ENCODE measurements around the gene SH3TC1.

SH3TC1 gene

DNA sequence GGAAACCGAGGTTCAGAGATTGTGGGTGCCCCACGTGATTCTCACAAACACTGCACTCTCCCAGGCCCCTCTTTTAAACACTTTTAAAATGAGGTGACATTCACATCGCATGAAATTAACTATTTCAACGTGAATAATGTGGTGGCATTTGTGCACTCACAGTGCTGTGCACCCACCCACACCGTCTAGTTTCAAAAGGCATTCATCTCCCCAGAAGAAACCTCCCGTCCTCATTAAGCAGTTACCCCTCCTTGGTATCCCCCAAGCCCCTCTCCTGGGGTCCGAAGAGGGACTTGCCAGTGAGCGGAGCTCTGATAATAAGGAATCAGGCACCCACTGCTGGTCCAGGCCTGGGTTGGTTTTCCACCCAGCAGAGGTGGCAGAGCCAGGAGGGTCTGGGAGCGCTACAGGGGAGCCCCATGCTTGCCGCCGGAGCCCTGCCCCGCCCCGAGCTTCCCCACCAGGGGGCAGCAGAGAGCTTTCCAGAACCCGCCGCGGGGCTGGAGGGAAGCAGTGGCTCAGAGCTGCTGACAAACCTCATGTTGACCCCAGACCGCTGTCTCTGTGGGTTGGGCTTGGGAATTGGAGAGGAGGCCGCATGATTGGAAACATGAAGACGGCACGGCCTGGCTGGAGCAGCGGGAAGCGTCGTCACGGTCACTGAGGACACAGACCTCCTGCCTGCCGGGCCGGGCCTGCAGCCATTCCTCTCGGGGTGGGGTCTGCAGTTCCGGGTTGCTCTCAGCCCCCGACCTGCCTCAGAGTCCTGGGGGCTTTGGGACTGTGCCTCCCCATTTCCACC is 43.0 kb downstream of the SH3TC1 start:
- no peak overlapping the region for H3K27ac ChIP-seq
- TF ChIP-seq ZFX (IDR thresholded peaks at IDR 0.05) = no peak
- TF ChIP-seq, protein P1, sequence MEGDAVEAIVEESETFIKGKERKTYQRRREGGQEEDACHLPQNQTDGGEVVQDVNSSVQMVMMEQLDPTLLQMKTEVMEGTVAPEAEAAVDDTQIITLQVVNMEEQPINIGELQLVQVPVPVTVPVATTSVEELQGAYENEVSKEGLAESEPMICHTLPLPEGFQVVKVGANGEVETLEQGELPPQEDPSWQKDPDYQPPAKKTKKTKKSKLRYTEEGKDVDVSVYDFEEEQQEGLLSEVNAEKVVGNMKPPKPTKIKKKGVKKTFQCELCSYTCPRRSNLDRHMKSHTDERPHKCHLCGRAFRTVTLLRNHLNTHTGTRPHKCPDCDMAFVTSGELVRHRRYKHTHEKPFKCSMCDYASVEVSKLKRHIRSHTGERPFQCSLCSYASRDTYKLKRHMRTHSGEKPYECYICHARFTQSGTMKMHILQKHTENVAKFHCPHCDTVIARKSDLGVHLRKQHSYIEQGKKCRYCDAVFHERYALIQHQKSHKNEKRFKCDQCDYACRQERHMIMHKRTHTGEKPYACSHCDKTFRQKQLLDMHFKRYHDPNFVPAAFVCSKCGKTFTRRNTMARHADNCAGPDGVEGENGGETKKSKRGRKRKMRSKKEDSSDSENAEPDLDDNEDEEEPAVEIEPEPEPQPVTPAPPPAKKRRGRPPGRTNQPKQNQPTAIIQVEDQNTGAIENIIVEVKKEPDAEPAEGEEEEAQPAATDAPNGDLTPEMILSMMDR (conservative IDR thresholded peaks at IDR 0.05) = peak; percentile 94

DNA sequence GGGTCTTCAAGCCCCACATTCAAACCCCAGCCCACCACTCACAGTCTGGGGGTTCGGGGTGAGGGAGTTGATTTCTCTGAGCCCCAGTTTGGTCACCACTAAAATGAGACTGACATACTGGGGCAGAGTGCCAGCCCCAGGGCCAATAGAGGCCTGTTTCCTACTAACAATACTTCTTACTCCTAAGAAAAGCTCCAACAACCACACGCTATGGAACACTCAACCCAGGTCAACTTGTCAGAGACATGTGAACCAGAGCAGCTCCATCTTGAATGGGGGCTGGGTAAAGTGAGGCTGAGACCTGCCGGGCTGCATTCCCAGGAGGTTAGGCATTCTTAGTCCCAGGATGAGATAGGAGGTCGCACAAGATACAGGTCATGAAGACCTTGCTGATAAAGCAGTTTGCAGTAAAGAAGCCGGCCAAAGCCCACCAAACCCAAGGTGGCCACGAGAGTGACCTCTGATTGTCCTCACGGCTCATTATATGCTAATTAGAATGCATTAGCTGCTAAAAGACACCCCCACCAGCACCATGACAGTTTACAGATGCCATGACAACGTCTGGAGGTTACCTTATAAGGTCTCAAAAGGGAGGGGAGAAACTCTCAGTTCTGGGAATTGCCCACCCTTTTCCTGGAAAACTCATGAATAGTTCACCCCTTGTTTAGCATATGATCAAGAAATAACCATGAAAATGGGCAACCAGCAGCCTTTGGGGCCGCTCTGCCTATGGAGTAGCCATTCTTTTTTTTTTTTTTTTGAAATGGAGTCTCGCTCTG is 43.9 kb downstream of the SH3TC1 start:
- TF ChIP-seq, protein P1 (conservative IDR thresholded peaks at IDR 0.05) = no peak
- no peak for TF ChIP-seq ZFX (IDR thresholded peaks at IDR 0.05)
- no peak overlapping the region for H3K27ac ChIP-seq

DNA sequence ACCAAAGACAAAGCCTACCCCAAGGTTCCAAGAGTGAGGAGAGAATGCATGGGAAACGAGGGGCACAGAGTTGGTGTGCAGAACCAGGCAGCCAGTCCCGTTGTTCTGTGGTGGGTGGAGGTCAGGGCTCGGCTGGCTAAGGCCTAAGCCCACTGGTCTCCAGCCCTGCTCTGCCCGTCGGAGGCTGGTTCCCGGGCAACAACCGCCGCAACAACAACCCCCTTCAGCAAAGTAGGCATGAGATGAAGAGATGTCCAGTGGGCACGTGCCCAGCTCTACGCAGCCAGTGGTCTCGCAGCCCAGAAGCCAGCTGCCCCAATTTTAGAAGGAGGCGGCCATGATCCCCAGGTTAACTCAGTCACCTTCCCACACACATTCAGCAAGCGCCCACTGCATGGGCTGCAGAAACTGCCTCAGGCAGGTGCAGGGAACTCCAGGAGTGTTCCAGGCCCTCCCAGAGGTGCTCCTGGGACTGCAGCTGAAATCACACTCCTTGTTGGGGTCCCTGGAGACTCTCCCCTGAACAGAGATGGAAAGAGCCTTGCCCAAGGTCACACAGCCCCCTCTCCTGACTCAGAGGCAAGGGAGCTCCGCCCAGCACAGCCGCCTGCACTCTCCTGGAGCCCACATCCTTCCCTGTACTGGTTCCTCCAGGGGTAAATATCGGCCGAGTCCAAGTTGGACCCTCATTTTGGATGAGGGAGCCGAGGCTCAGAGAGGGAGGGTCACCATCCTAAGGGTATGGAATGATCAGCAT is 45.1 kb downstream of the SH3TC1 start:
- H3K27ac ChIP-seq = no peak overlapping the region
- TF ChIP-seq, protein P1 (conservative IDR thresholded peaks at IDR 0.05) = no peak

DNA sequence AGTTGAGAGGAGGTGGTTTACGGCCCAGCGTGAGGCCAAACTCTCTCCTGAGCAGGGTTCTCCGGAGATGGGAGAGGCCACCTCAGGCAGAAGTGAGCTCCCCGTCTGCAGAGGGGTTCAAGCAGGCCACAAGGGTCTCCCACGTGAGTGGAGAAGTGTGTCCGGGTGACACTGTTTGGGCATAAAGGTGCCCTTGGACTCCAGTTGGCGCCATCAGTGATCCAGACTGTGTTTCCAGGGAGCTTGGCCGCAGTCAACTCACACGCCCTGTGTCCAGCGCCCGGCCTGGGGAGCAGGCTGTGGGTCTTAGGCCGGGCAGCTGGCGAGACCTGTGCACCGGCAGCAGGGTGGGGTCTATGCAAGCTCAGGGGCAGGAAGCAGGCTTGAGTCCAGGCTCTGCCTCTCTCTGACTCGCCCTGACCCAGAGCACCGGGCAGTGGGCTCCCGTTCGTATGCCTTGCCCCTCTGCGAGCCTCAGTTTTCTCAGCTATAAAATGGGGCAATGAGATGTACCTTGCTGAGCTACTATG is 45.9 kb downstream of the SH3TC1 start:
- TF ChIP-seq, protein P1 (conservative IDR thresholded peaks at IDR 0.05) = no peak
- no peak for TF ChIP-seq ZFX (IDR thresholded peaks at IDR 0.05)
- no peak overlapping the region for H3K27ac ChIP-seq

DNA sequence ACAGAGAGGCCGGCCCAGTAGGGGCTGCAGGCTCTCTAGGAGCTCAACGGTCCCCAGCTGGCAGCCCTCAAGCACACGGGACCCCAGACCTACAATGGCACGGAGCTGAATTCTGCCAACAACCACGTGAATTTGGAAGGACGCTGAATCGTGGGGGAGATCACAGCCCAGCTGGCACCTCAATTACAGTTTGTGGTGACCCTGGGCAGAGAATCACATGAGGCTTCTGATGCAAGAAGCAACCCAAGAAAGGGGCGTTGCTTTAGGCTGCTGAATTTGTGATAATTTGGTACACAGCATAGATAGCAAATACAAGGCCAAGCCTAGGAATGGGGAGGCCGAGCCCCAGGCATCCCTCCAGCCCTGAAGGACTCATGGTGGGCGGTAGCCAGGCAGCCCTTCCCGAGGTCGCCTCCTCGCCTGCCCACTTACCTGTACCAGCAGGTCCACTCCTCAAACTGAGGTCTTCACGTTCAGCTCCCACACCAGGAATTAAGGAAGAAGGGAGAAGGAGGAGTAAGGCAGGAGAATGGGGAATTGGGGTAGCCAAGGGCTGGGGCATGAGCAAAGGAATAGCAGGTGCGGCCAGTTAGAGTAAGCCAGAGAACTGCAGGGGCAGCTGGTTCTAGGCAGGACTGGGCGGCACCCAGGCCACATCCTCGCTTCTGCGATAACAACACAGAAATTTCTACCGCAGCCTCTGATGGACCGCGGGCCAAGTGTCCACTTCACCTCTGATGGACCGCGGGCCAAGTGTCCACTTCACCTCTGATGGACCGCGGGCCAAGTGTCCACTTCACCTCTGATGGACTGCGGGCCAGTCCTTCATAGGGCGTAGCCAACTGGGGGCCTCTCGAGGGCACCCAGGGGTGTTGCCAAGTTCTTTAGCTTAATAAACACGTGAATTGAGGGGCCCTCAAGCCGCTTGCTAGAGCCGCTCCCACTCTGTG is 47.1 kb downstream of the SH3TC1 start:
- no peak overlapping the region for H3K27ac ChIP-seq
- TF ChIP-seq ZFX (IDR thresholded peaks at IDR 0.05) = no peak
- TF ChIP-seq, protein P1 (conservative IDR thresholded peaks at IDR 0.05) = no peak

DNA sequence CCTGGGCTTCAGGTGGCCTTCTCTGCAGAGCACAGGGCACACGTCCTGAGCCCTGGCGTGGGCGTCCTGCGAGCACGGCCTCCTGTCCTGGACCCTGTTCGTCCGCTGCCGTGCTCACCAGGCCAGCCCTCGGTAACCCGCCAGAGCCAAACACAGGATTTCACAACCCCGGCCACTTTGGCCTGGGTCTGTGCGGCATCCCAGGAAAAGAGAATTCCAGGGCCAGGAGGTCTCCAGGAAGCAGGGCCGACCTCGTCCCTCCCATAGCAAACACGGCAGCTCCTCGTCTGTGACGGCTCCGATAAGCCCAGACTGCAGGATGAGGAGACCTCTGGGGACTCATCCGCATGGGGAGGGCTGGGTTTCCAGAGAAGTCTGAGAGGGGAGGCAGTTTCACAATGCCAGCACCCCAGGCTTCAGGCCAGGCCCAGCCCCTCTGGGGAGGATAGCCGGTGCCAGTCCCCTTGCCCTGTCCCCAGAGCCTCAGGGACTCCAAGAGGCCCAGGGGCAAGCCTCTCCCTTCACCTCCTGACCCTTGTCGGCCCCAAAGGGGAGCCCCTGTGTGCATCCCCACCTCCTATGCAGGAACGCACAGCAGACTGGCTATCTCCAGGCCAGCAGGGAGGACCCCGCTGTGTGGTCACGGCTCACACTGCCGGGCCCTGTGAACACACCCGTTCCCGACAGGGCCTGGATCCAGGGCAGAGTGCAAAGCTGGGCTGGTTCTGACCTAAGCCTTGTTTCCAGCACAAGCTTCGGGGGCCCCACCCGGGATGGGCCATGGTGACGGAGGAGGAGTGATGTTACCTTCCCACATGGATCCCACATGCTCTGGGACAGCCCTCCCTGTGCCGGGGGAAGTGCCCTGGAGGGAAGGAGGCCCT is 48.2 kb downstream of the SH3TC1 start:
- TF ChIP-seq, protein P1 (conservative IDR thresholded peaks at IDR 0.05) = no peak
- no peak for TF ChIP-seq ZFX (IDR thresholded peaks at IDR 0.05)
- H3K27ac ChIP-seq = no peak overlapping the region

Measured in C4-2B (cell line).